Mammary epithelial cell (primary cell): Measurements from ENCODE around the gene CARD6.

Source experiments
- CTCF ChIP-seq, 2 donors: IDR thresholded peaks in 1 of 2; conservative IDR thresholded peaks in 1 of 2; 2 replicates each; pipeline ENCODE4 v1.5.1; 2011 to 2012; ENCODE audit warnings: inconsistent platforms in 2 of 2, low read length in 2 of 2, mild to moderate bottlenecking in 2 of 2, control low read depth in 1 of 2, low read depth in 1 of 2; ENCODE audit not compliant: insufficient read depth in 1 of 2; ENCODE audit errors: extremely low read depth in 1 of 2
- EZH2 ChIP-seq: IDR thresholded peaks from 2 replicates; pipeline ENCODE4 v1.6.1; 2012; ENCODE audit warnings: low read length, inconsistent platforms, borderline replicate concordance

GRCh38 chr5:40847525-40847924 lies 6.4 kb downstream of the CARD6 start:
- TF ChIP-seq CTCF (conservative IDR thresholded peaks at IDR 0.05 in 1 of 2, IDR thresholded peaks at IDR 0.05 in 1 of 2; ENCODE audit: extremely low read depth in 1 of 2, insufficient read depth in 1 of 2, low read depth in 1 of 2, low read length in 2 of 2) (no peak), EZH2 (no peak)
